NT2/D1 (cell line): ENCODE data around the gene EFCC1.

Experiments used
- SUZ12 ChIP-seq: IDR thresholded peaks from 2 replicates; pipeline ENCODE4 v1.6.1; 2011; ENCODE audit not compliant: insufficient read length, insufficient read depth; ENCODE audit errors: extremely low read depth
- YY1 ChIP-seq: IDR thresholded peaks from 2 replicates; pipeline ENCODE4 v1.6.1; 2011; ENCODE audit not compliant: insufficient read length, insufficient read depth

DNA sequence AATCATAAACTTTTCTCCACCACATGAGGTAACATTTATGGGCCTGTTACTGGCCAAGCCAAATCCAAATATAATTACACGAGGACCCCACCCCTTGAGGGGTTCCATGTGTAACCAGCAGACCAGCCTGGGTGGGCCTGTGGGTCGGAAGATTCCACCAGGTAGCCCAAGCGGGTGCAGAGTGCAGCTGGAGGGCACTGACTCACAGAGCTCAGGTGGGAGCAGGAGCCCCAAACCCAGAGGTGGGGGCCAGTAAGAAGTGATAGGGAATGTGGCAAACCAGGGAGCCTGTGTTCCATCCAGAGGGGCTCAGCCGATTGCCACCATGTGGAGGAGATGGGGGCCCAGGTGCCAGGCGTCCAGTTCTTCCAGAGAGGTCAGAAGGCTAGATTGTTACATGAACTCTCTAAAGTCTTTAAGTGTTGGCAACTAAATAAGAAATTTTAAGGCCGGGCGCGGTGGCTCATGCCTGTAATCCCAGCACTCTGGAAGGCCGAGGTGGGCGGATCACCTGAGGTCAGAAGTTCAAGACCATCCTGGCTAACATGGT lies 62.1 kb downstream of the EFCC1 start:
- TF ChIP-seq YY1 (no peak), SUZ12 (no peak)
